ENCODE data around the gene AGTR1.
A peak's percentile ranks its signal among the peaks of the same experiment; 100 is the strongest.

Gene AGTR1

DNA sequence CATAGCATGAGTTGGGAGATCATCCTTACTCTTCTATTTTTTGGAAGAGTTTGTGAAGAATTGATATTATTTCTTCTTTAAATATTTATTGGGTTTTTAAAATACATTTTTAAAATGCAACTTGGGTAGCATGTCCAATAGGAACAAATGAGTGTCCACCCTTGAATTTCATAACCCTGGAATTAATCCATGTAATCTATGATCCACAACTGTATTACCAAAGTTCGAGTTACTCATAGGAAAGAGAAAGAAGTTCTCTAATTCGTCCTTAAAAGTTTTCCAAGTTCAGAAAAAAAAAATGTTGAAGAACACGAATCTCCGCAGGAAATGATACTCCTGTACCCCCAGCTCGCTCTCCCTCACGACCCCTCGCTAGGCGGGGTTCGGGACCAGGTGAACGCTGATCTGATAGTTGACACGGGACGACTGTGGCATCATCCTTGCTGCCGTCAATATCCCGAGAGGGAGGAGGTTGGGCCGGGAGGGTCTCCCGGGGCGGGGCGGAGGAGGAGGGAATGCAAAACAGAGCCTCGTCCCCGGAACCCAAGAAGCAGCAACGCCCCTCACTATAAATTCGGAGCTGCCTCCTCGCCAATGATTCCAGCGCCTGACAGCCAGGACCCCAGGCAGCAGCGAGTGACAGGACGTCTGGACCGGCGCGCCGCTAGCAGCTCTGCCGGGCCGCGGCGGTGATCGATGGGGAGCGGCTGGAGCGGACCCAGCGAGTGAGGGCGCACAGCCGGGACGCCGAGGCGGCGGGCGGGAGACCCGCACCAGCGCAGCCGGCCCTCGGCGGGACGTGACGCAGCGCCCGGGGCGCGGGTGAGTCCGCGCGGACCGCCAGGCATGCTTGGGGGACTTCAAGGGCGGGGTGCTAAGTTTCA, at the start of gene AGTR1:
Gene AGTR1, plus strand, starts transcription at position 598 of the 884 bp plus-strand sequence. CDS start 43,133 bp downstream, outside the sequence.
- DNase-seq (ENCODE audit: low spot score), result peak; percentile 82

DNA sequence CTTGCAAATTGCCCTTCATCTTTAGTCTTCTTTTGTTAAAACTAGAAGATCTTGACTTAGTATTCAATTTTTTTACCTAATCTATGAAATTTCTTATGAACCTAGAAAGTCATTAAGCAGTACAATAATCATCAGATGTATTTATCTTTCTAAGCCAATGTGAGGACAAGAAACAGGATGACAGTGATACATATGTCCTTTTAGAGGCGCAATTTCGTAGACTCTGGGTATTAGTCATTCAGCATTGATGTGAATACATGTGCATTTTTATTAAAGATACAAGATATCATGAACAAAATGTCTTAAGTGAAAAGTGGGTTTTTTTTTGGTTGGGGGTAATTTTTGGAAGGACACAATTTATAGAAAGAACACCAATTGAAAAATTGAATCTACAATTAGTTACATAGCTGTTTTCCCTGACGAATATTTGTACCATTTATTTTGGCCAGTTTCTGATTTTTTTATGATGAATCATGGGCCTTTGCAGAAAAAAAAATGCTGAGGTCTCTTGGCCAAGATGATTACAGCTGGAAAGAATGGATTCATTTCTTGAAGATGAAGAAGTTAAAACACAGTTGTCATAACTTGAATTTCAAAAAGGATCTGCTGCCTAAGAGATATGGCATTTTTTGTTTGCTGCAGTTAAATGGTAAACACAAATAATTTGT, 48.9 kb upstream of the AGTR1 start:
- DNase-seq (ENCODE audit: low spot score), result peak; percentile 57

DNA sequence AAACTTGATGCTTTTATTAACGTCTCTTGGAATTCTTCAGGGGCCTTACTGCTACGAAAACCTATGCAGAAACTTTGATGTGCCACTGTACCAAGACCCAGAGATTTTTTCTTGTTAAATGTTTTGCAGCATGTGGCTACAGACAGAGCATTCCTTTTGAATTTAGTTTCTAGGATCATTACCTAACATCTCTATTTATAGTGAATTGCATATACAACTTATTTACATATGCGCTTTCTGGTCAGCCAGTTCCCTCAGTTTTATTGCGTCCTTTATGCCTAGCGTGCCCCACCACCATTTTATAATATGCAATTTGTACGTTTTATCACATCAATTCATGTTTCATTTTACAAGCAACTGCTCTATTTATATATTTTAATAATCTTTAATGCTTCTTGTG, 46.2 kb upstream of the AGTR1 start:
- no peak for DNase-seq (ENCODE audit: low spot score)

DNA sequence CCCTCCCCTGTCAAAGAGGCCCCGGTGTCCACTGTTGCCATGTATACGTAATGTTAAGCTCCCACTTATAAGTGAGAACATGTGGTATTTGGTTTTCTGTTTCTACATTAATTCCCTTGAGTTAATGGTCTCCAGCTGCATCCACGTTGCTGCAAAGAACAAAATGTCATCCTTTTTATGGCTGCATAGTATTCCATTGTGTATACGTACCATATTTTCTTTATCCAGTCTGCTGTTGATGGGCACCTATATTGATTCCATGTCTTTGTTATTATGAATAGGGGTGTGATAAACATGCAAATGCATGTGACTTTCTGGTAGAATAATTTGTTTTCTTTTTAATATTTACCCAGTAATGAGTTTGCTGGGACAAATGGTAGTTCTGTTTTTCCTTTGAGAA, 43.3 kb upstream of the AGTR1 start:
- DNase-seq (ENCODE audit: low spot score), result no peak

DNA sequence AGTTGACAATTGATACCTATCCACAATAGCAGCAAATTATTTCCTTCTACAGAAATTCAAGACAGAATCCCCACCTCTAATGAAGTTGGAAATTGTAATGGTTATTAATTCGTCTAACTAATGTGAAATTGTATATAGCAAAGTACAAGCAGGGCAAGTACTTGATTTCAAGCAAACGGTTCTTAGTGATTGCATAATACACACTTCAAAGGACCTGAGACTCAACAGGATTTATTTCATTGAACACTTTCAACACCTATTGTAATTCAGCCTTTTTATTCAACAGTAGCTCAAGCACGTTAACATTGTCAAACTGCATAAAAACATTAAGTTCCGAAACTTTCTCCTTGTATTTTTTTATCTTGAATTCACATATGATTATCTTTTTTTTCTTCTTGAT, 40.2 kb upstream of the AGTR1 start:
- DNase-seq (ENCODE audit: low spot score), result no peak

DNA sequence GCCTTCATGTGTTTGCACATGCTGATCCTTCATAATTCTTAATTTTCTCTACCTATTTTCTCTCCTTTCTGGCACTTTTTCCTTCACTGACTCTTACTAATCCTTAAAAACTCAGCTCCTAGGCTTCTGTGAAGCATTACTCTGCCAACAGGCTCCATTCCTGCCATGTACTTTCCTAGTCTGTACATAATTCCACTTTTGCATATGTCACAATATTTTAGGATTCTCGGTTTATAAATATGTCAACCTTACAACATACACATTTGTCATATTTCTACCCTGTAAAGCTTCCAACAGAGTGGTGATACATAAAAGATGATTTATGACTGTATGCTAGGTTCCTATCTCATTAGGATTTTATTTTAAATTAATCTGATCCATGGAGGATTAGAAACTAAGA, 38.2 kb upstream of the AGTR1 start:
- DNase-seq (ENCODE audit: low spot score), result no peak

DNA sequence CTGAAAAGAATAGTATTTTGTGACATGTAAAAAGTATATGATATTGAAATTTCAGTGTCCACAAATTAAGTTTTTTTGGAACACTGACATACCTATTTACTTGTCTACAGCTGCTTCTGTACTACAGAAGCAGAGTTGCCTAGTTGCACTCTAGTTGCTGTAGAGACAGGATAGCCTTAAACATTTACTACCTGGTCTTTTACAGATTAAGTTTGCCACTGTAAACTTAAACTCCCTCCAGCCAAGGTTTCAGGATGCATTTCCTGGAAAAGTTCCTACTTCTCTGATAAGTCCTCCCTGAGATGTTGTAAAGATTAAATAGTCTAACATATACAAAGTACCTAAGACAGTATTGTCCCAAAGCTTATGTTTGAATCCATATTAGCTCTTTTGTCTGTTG, 17.4 kb upstream of the AGTR1 start:
- DNase-seq (ENCODE audit: low spot score), result no peak

DNA sequence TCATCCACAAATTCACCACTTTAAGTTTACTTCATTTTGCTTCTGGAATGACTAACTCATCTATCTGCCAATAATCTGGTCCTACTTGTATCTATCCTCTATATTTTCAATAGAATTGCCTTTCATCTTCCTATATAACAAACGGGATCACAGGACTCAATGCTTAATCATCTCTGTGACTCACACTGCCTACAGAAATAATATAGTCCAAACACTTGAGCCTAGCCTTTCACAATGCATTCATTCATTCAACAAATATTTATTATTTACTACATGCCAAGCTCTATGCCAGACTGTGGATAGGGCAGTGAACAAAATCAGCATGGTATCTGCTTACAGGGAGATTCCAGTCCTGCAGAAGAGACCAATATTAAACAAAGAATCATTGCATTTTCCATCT, 16.6 kb upstream of the AGTR1 start:
- no peak for DNase-seq (ENCODE audit: low spot score)

DNA sequence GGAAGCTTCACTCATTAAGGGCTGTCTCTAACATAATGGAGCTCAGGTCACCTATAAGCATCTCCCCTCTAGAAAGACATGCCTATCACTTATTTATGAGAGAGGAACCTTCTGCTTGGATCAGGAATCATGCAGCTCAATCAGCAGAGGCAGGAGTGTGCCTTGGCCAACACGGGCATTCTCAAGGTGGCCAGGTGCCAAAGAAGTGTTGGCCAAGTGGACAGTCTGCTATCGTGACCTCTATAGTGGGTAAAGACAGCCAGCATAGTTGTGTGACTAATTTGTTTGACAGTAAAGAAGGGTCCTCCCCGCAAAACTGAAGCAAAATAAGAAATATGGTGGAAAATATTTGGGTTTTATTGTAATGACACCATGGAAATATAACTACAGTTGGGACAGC, 14.7 kb upstream of the AGTR1 start:
- DNase-seq (ENCODE audit: low spot score), result no peak

DNA sequence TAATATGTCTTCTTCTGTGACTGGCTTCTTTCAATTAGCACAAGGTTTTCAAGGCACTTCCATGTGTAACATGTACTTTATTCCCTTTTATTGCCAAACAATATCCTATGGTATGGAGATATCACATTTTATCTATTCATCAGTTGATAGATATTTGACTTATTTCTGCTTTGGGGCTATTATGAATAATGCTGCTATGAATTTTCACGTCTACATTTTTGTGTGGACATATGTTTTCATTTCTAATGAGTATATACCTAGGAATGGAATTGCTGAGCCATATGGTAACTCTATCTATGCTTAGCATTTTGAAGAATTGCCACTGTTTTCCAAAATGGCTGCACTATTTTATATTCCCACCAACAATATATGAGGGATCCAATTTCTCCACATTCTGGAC, 3.6 kb upstream of the AGTR1 start:
- no peak for DNase-seq (ENCODE audit: low spot score)

DNA sequence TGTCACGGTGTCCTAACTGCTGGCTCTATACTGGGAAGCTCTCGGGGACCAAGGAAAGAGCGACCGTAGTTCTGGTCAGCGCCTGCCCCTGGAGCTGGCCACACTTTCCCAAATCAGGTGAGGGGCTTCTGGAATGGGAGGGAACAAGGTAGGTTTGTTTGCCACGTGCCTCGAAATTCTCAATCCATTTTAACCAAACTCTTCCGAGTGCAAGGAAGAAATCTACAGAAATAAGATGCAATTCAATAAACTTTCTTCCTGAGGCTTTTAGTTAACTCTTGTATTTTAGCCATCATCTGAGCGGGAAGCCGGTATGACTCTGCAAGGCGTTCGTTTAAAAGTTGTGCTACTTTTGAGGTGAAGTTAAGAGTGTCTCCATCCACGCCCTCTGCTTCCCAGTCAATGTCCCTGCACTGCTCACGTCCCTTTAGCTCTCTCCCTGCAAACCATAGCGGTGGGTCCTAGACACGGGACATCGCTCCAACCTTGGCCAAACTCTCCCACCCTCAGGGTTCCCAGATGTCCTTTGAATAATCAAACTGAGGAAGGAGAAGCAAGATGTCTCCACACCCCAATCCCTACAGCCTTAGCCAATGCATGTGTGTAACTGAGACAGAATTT, 597 bp downstream of the AGTR1 start:
- peak; percentile 14 for DNase-seq (ENCODE audit: low spot score)

DNA sequence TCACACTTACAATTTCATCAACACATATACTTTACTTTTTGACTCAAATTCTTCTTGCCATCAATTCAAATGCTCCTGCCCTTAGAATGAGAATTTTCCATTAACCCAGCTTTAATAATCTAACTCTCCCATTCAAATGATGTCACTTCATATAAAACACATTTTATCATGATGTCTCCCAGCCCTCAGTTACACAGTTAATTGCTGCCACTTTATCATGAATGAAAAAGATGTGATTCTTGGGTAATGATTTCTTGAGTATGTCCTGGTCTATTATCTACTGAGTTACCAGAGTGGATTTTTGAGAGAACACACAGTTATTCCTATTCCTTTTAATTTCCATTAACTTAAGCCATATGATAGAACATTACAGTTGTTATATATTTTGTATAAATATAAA, 7.6 kb downstream of the AGTR1 start:
- no peak for DNase-seq (ENCODE audit: low spot score)

DNA sequence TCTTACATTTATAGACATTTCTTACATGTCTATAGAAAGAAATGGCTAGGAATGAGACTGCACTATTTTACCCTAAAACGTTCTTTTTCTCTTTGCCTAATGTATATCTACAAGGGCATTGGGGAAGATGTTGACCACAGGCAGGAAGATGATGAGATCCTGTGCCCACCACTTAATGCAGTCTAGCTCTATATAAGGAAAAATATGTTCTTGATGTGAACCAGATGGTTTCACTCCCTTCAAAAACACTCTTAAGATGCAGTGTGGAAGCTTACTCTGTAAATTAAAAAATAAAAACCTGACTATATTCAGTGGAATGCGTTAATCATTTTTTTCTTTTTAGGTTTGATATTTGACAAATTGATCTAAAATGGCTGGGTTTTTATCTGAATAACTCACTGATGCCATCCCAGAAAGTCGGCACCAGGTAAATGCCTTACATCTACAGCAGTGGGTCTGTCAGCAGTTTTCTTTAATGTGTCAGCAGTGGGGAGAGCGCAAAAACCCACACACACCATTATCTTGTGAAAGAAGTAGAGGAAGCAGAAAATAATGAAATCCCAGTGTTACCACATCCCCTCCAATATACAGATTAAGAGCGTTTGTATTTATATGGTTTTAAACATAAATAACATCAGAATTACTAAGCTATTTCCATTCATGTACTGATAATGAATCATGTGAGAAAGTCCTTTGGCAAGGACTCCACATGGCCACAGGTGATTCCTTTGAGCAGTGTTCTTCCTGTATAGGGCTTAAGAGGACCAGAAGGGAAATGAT, 10.1 kb downstream of the AGTR1 start:
- no peak for DNase-seq (ENCODE audit: low spot score)

DNA sequence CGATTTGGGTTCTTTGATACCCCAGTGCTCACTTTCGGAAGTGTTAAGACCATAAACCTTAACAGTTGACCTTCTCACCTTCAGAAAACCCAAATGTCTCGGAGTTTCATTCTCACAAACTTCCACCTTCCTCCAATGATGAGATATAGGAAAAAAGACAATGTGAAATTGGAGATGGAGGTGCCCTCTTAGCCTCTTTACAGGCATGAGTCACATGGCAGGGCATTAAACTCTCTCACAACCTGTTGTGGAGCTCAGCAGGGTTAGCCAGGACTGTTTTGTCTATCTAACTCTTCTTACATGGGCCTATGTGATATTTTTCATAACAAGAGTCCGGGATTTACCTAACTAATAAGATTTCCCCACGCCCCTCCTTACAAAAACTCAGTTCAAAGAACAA, 10.7 kb downstream of the AGTR1 start:
- DNase-seq (ENCODE audit: low spot score), result no peak

DNA sequence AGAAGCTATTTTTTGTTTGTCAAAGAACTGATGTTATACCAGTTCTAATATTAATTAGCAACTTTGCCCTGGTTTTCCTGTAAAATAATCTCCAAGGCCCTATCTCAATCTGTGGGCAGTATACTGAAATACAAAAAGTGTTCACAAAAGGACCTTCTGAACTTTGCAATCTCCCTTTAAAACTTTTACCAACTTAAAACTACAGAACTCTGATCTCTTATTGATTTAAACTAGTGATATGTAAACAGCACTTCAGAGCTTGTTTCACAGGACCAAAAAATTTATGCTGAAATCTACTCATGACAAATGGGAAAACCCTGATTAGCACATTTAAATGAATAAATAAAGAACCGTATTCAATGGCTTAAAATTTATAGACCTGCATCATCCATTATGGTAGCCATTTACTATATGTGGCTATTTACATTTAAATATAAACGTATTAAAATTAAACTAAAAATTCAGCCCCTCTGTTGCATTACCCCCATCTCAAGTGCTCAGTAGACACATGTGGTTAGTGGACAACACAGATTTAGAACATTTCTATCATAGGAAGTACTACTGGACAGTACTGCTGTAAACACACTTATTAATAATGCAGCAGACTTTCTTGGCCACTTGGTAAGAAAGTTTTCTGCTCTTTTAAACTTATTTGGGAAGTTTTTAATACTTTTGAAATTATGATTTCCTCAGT, 12.0 kb downstream of the AGTR1 start:
- DNase-seq (ENCODE audit: low spot score), result no peak

DNA sequence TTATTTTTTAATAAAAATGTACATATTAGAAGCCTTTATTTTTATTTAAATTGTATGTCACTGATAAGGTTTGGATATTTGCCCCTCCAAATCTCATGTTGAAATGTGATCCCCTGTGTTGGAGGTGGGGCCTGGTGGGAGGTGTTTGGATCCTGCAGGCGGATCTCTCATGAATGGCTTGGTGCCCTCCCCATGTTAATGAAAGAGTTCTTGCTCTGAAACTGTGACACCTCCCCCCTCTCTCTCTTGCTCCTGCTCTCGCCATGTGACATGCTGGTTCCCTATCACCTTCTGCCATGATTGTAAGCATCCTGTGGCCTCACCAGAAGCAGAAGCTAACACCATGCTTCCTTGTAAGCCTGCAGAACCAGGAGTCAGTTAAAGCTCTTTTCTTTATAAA, 13.0 kb downstream of the AGTR1 start:
- DNase-seq (ENCODE audit: low spot score), result no peak

DNA sequence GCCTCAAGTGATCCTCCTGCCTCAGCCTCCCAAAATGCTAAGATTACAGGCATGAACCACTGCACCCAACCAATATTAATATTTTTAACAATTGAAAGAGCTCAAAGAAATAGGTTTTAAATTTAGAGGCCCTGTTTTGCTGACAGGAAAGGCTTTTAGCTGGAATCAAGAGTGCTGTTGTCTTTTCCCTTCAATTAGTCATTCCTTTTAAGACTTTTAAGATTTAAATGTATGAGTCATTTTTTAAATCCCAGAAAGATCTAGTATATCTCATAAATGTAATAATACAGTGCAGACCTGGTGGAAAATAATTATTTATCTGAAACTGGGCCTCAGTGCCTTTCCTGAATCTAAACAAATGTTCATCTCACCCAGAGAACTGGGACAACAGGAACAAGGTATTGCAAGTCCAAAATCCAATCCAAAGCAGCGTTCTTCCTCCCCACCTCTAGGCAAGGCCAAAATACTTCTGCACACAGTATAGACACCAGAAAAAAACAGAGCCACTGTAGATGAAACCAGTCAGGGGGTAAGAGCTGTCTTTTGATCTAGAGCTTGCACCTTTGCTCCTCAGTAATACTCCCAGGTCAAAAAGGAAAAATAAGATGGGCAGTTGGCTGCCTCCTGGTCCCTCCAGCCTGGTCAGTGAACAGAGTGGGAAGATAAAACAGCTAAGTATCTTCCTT, 14.4 kb downstream of the AGTR1 start:
- peak; percentile 13 for DNase-seq (ENCODE audit: low spot score)

DNA sequence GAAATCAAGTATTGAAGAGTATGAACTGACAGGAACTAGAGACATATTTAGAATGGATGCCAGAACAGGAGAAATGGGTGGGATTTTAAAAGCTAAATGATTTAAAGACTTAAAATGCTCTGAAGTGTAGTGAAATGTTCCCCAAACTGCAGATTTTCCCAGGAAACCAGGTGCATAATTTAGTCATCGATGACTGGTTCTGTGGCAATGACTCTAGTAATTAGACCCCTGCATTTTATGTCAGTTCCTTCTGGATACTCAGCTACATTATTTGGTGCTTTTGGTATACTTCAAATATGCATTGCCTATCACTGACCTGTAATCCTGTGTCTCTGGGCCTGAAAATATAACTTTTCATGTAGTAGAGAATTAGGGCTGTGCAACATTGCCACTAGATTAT, 16.8 kb downstream of the AGTR1 start:
- DNase-seq (ENCODE audit: low spot score), result no peak

DNA sequence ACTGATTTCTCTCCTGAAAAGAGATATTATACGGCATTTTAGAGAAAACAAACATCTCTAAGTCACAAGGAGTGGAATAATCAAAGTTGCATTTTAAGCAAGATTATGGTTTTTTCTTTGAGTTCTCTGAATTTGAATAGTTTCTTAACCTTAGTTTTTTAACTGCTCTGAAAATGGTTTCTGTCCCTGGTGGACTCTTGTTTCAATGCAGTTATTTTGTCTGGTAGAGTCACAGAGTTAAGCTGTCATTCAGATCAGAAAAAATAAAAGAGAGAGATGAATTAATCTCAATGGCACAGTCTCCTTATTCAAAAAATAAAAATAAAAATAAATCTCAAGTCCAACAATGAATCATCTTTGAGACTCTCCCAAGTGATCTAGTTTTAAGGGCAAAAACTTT, 19.0 kb downstream of the AGTR1 start:
- DNase-seq (ENCODE audit: low spot score), result no peak

DNA sequence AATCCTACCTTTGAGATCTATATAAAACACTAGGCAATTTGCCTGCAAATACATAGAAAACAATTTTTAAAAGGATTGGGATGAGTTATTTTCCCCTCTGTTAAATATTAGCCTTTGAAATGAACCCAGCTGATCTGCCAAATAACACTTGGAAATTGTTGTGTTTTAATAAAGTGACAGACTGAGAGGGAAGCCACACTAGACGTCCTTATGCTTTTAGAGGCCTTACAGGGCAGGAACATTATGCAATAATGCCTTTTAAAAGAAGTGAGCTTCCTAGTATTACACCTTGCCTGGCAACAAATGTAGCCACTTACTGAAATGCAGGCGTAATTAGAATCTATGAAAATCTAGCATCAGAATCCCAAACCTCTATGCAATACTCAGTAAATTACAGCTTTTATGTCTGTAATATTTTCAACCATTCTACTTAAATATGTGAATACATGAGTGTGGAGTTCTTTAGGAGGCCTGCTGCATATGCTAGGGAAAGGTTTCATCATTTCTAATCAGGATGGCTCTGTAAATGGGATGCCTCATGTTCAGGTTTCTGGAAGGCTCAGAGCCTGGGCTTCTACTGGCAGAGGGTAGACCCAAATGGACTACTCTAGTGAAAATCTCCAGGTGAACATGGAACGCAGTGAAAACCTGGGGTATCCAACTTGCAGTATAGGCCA, 20.3 kb downstream of the AGTR1 start:
- DNase-seq (ENCODE audit: low spot score), result no peak

Measured in GM03348 (cell line).